Choroid plexus epithelial cell (primary cell): ENCODE results near the gene DUXB.

ENCODE experiments used
- DNase-seq: peaks from one replicate; pipeline ENCODE4 v3.0.0-alpha.2; 2010; ENCODE audit warnings: low read depth
- H3K4me3 ChIP-seq: 2 replicates; pipeline ENCODE4 v1.5.1; 2011; ENCODE audit warnings: low read depth, mild to moderate bottlenecking, control low read depth, low read length, moderate library complexity
- CTCF ChIP-seq: conservative IDR thresholded peaks from 2 replicates; pipeline ENCODE4 v1.5.1; 2011; ENCODE audit warnings: low read depth, mild to moderate bottlenecking, control low read depth, inconsistent platforms, low read length, moderate library complexity

Gene DUXB

GRCh38 chr16:75648265-75649076, 52.8 kb downstream of the DUXB start:
- DNase-seq = peak; percentile 80
- no peak for TF ChIP-seq CTCF
- H3K4me3 ChIP-seq = peak overlapping the region; percentile 99

GRCh38 chr16:75647492-75648264, 53.6 kb downstream of the DUXB start, which contains the start of the genes KARS1 and TERF2IP:
KARS1 (minus strand) TSS chr16:75647665; CDS start chr16:75647639, 26 bp downstream.
TERF2IP (plus strand) TSS chr16:75647773; CDS start chr16:75647883, 110 bp downstream.
- H3K4me3 ChIP-seq = peak within 1 kb of the TSS; percentile 99
- no peak for TF ChIP-seq CTCF
- DNase-seq = peak; percentile 95

- H3K4me3 ChIP-seq = peak overlapping the region; percentile 99
- TF ChIP-seq CTCF = no peak
- DNase-seq = peak; percentile 10
Measured at GRCh38 chr16:75647112-75647491, 54.2 kb downstream of the DUXB start.

GRCh38 chr16:75644240-75645012, 56.8 kb downstream of the DUXB start:
- no peak for DNase-seq
- no peak for TF ChIP-seq CTCF
- H3K4me3 ChIP-seq = no peak overlapping the region
